Activated T-cell treated with anti-CD3 and anti-CD28 coated beads, Interleukin-2, amount 50 U/mL, for 24 hours (primary cell): ENCODE measurements around the gene OBSCN.

Experiments used
- DNase-seq: peaks from one replicate; pipeline ENCODE4 v3.0.0-alpha.2; 2020
- H3K27ac Mint-ChIP-seq: 2 replicates; pipeline ENCODE4 v1.8.0; 2020; ENCODE audit warnings: mild to moderate bottlenecking, mixed read lengths
- H3K27me3 Mint-ChIP-seq: 2 replicates; pipeline ENCODE4 v1.8.0; 2020; ENCODE audit warnings: mixed read lengths
- H3K36me3 Mint-ChIP-seq: 2 replicates; pipeline ENCODE4 v1.8.0; 2020; ENCODE audit warnings: low read depth, mixed read lengths
- H3K4me1 Mint-ChIP-seq: 2 replicates; pipeline ENCODE4 v1.8.0; 2020; ENCODE audit warnings: low read depth, mixed read lengths
- H3K4me3 Mint-ChIP-seq: 2 replicates; pipeline ENCODE4 v1.8.0; 2020; ENCODE audit warnings: mild to moderate bottlenecking, moderate library complexity, mixed read lengths
- H3K9me3 Mint-ChIP-seq: 2 replicates; pipeline ENCODE4 v1.8.0; 2020; ENCODE audit warnings: mixed read lengths

OBSCN gene

DNA sequence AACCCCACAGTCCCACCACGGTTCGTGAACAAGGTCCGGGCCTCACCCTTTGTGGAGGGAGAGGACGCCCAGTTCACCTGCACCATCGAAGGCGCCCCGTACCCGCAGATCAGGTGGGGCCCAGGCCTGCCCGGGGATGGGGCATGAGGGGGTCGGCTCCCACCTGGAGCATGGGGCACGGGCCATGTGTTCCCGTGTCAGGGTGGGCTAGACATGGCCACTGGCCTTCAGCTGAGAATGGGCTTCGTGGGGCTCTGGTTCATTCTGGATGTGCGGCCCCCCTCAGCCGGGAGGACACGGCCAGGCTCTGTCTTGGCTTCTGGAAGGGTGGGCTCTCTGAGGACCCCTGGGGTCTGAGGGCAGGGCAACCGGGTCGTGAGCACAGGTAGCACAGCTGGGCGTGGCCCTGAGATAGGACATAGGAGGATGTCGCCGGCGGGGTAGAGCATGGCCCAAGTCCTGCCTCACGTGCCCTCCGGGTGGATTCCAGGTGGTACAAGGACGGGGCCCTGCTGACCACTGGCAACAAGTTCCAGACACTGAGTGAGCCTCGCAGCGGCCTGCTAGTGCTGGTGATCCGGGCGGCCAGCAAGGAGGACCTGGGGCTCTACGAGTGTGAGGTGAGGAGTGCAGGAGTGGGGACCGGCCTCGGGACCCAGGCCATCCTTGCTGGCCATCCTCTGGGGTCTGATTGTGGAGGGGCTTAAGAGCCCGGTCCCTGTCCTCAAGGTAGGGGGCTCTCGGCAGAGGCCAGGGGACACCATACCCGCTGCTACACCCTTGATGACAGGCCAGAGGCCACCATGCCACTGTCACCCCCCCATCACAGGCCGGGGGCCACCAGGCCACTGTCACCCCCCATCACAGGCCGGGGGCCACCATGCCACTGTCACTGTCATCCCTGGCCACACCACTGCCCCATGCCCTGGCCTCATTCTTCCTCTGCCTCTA lies 143.3 kb downstream of the OBSCN start:
- Mint-ChIP-seq H3K36me3 (no peaks in the 10 kb centered on the region), H3K27ac (no peak overlapping the region), H3K4me3 (no peak overlapping the region), H3K27me3 (no peaks in the 10 kb centered on the region), H3K4me1 (no peaks in the 10 kb centered on the region), H3K9me3 (no peaks in the 10 kb centered on the region)
- DNase-seq = no peak

DNA sequence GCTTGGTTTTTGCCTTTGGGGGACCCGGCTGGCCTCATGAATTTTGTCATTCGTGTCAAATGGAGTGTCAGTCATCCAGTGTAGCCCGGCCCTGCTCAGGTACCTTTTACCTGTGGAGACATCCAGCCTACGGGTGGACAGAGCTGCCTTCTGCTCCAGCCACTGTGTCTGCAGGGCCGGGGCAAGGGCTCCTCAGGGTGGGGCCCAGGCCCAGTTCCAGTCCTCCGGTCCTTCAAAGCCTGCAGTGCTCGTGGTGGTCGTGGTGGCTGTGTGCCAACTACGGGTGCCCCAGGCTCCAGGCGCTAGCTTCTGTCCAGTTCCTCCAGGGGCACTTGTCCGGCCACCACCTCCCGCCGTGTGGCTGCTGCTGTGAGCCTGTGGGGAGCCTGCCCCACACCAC lies 144.0 kb downstream of the OBSCN start:
- Mint-ChIP-seq H3K36me3 (no peaks in the 10 kb centered on the region), H3K4me3 (no peak overlapping the region), H3K27me3 (no peaks in the 10 kb centered on the region), H3K9me3 (no peaks in the 10 kb centered on the region), H3K27ac (no peak overlapping the region), H3K4me1 (no peaks in the 10 kb centered on the region)
- no peak for DNase-seq

DNA sequence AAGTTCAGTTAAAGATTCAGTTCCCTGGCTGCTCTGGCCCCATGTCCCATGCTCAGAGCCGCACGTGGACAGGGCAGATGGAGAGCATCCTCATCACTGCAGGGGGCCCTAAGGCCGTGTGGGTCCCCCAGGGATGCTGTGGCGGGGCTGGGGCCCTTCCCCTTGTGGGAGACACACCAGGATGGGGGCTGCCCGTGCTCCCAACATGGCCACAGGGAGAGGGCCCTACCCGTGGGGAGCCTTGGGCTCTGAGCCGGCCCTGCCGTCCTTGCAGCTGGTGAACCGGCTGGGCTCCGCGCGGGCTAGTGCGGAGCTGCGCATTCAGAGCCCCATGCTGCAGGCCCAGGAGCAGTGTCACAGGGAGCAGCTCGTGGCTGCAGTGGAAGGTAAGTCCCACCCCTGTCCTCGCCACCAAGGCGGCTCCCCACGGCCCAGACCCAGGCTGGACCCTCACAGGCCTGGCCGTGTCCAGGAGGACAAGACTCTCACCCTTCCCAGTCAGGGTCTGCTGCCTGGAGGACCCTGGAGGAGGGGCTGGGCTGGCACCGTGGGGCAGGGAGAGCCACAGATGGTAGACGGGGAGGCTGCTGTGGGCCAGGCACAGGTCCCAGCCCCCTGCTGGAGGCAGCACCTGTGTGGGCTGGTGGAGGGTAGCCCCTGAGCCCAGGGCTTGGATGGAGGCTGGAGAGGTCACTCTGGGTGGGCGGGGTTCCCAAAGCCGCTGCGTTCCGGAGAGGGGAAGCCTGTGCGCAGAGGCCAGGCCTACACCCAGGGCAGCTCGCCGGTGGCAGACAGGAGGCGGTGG lies 145.0 kb downstream of the OBSCN start:
- Mint-ChIP-seq H3K4me1 (no peaks in the 10 kb centered on the region), H3K36me3 (no peaks in the 10 kb centered on the region), H3K9me3 (no peaks in the 10 kb centered on the region), H3K27ac (no peak overlapping the region), H3K4me3 (no peak overlapping the region), H3K27me3 (no peaks in the 10 kb centered on the region)
- DNase-seq = no peak

DNA sequence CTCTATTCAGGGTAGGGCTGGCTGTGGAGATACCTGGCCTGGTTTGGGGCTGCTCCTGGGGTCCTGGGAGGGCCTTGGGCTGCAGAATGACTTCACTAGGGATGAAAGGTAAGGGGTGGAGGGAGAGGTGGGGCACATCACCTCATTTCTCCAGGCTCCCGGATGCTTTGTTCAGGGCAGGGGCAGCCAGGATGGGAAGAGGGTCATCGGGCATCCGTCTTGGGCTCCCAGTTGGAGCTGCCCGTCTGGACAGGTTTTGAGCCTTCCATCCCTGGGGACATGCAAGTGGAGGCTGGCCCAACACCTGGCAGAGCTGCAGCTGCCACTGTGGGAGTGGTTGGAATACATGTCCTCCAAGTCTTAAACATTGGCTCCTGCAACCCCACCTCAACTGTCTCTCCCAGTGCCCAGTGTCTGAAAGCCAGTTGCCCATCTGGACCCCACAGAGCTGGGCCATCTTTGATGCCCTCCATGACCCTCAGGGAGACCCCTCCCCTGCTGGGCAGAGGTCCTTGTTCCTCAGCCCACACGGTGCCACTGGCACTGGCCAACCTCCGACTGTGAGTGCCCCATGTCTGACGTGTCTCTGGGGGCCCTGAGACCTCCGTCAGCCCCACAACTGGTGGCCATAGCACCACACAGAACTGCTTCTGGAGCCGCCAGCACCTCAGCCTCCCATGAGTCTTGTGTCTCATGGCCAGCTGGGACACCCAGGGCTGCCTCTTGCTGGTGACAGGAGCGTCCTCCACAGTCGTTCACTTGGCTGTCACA lies 145.9 kb downstream of the OBSCN start:
- H3K9me3 Mint-ChIP-seq = no peaks in the 10 kb centered on the region
- DNase-seq = no peak
- H3K4me1 Mint-ChIP-seq = no peaks in the 10 kb centered on the region
- H3K36me3 Mint-ChIP-seq = no peaks in the 10 kb centered on the region
- H3K27ac Mint-ChIP-seq = no peak overlapping the region
- H3K4me3 Mint-ChIP-seq = no peak overlapping the region
- no peaks in the 10 kb centered on the region for H3K27me3 Mint-ChIP-seq

DNA sequence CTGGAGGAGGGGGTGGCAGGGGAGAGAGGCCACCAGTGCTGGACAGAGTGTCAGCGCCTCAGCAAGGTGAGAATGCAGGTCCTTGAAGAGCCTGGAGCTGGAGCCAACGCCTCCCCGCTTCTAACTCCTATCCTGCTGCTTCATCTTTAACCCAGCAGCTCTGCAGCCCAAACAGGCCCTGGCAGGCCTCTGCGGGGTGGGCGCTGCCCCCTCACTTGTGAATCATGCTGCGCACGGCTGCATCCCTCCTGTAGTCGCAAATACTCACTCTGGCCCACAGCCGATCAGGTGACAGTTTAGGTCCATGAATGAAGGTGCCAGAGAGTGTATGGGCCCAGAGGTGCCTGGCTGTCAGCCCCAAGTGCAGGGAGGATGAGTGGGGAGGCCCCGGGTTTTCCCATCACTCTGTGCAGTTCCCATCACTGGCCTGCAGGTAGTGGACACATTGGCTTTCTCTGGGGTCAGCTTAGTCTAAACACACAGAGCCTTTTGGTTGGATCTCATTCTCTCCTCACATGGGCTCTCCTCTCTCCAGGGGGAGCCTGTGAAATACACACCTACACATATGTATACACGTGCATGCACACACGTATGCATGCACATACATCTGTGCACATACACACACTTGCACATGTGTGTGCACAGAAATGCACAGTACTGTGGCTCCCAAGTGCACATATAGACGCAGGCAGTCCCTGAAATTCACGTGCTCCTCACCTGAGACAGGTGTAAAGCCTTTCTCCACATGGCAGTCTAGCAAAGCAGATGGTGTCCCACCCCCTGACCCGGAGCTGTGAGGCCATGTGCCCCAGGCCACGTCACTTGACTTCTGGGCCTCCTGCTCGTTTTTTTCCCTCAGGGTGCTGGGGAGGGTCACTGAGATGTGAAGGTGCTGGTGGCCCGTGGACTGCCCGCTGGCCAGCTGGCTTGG lies 146.8 kb downstream of the OBSCN start:
- no peaks in the 10 kb centered on the region for H3K9me3 Mint-ChIP-seq
- DNase-seq = no peak
- H3K27ac Mint-ChIP-seq = no peak overlapping the region
- no peak overlapping the region for H3K4me3 Mint-ChIP-seq
- H3K4me1 Mint-ChIP-seq = no peaks in the 10 kb centered on the region
- H3K27me3 Mint-ChIP-seq = no peaks in the 10 kb centered on the region
- no peaks in the 10 kb centered on the region for H3K36me3 Mint-ChIP-seq

DNA sequence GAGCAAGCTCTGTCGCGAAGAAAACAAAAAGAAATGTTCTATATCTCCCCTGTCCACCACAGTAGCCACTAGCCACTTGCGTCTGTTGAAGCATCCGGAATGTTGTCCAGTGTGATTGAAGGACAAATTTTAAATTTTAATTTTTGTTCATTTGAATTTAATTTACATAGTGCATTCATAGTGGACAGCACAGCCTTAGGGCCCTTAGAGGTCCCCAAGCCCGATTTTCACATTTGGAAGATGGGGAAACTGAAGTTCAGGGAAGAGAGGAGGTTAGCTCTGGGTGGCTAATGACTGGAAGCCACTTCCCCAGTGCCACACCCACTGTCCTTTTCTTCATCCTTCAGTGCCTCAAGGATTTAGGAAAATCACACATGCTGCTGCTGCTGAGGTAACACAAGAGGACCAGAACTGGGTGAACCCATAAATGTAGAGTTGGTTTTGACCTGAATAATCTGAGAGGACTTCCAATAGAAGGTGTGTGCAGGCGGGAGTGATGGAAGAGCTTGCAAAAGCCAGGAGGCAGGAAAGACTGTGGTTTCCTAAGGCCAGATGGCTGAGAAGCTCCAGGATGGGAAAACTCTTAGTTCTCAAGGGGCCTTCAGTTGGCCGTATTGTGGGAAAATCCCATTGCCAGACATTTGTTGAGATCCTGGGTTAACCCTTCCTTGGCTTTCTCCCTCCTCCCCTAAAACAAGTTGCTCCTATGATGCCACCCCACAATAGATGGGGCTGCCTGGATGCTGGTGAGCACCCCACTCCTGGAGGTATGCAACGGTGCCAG lies 149.2 kb downstream of the OBSCN start:
- Mint-ChIP-seq H3K9me3 (no peaks in the 10 kb centered on the region), H3K36me3 (no peaks in the 10 kb centered on the region), H3K4me1 (no peaks in the 10 kb centered on the region), H3K4me3 (no peak overlapping the region), H3K27ac (no peak overlapping the region), H3K27me3 (no peaks in the 10 kb centered on the region)
- DNase-seq = no peak

DNA sequence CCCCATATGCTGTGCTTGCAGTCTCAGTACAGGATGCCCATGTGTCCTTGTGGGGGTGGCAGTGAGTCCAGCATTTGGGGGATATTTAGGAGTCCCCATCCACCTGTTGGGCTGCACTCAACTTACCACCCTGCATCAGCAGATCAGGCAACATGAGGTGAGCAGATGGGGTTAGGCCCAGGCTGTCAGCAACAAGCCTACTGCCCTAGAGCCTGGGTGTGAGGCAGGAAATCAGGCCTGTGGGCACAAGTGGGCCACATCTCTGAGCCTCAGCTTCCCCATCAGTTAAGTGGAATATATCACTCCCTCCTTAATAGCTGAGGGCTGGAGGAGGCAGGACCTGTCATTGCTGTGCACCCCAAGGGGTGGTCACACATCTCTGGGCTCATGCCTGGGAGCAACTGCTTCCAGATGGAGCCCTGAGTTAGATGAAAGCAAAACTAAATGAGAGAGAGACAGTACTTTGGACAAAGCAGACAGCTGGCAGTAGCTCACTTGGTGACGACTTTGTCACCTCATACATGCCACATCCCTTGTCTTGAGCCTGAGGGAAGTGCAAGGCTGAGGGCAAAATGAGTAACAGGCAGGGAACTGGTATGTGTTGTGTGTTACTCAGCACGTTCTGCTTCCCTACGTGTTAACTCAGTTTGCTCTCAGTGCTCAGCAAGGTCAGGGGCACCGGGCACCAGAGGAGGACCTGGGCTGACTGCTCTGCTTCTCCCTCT lies 150.4 kb downstream of the OBSCN start:
- Mint-ChIP-seq H3K36me3 (no peaks in the 10 kb centered on the region), H3K27me3 (no peaks in the 10 kb centered on the region), H3K9me3 (no peaks in the 10 kb centered on the region), H3K4me1 (no peaks in the 10 kb centered on the region), H3K4me3 (no peak overlapping the region), H3K27ac (peak overlapping the region; percentile 26)
- DNase-seq = no peak

DNA sequence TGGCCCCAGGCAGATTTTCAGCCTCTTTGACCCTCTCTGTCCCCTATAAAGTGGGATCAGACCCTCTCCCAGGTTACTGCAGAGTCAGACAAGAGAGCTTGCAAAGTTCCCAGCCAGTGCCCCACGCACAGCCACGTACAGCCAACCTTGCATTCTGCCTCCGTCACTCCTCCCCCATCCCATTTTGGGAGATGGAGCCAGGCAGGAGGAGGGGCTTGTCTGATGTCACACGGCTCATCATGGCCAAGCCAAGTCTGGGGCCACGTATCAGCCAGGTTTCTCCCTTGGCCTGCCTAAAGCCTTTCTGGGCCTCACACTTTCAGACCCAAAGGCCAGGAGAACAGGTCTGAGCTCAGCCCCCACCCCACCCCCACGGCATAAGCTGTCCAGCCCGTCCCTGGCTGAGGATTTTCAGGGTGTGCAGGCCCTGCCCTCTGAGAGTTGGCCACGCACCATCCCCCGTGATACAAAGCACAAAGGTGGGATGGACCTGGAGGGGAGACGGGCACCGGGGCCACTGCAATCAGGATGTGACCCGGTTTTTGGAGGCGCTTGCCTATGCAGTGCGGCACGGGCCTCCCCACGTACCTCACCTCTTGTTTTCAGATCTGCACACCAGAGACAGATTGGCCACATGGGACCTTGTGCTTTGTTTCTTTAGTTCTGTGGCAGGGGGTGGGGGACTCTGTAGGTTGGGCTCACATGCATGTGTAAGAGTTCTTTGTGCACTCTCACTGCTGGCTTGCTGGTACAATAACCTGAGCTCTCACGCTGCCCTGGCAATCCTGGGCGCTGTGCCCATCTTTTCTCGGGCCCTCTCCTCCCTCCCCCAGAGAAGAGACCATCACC lies 151.1 kb downstream of the OBSCN start:
- no peak for DNase-seq
- H3K4me1 Mint-ChIP-seq = no peaks in the 10 kb centered on the region
- peak overlapping the region; percentile 26 for H3K27ac Mint-ChIP-seq
- H3K36me3 Mint-ChIP-seq = no peaks in the 10 kb centered on the region
- no peaks in the 10 kb centered on the region for H3K27me3 Mint-ChIP-seq
- no peak overlapping the region for H3K4me3 Mint-ChIP-seq
- no peaks in the 10 kb centered on the region for H3K9me3 Mint-ChIP-seq

DNA sequence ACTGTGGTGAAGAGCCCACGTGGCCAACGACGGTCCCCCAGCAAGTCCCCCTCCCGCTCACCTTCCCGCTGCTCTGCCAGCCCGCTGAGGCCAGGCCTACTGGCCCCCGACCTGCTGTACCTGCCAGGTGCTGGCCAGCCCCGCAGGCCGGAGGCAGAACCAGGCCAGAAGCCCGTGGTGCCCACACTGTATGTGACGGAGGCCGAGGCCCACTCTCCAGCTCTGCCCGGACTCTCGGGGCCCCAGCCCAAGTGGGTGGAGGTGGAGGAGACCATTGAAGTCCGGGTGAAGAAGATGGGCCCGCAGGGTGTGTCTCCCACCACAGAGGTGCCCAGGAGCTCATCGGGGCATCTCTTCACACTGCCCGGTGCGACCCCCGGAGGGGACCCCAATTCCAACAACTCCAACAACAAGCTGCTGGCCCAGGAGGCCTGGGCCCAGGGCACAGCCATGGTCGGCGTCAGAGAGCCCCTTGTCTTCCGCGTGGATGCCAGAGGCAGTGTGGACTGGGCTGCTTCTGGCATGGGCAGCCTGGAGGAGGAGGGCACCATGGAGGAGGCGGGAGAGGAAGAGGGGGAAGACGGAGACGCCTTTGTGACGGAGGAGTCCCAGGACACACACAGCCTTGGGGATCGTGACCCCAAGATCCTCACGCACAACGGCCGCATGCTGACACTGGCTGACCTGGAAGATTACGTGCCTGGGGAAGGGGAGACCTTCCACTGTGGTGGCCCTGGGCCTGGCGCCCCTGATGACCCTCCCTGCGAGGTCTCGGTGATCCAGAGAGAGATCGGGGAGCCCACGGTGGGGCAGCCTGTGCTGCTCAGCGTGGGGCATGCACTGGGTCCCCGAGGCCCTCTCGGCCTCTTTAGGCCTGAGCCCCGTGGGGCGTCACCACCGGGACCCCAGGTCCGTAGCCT lies 152.0 kb downstream of the OBSCN start:
- Mint-ChIP-seq H3K9me3 (no peaks in the 10 kb centered on the region), H3K27ac (no peak overlapping the region), H3K36me3 (no peaks in the 10 kb centered on the region), H3K4me3 (no peak overlapping the region), H3K4me1 (no peaks in the 10 kb centered on the region), H3K27me3 (no peaks in the 10 kb centered on the region)
- DNase-seq = no peak

DNA sequence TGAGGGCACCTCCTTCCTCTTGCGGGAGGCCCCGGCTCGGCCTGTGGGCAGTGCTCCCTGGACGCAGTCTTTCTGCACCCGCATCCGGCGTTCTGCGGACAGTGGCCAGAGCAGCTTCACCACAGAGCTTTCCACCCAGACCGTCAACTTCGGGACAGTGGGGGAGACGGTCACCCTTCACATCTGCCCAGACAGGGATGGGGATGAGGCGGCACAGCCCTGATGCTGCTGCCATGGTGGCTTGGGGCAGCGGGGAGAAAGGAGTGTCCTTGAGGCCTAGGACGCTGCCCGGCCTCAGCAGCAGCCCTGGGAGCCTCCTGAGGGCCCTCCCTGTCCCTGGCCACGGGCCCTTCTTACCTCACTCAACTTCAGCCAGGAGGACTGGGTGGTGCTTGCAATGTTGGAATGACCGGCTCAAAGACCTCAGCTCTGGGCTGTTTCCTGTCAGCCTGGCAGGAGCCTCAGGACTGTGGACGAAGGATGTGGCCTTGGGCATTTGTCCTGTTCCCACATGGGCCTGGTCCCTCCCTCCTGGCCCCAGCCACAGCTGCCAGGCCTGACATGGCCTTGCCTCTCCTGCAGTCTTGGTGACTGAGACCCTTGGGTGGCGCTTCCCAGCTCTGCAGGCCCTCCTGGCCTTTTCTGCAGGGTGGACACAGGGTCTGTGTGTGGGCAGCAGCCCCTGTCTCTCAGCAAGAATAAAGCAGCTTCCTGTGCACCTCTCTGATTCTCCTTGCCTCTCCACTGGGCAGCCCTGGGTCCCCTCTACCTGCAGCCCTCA lies 152.9 kb downstream of the OBSCN start:
- Mint-ChIP-seq H3K9me3 (no peaks in the 10 kb centered on the region), H3K27me3 (no peaks in the 10 kb centered on the region), H3K27ac (no peak overlapping the region), H3K4me3 (no peak overlapping the region), H3K4me1 (no peaks in the 10 kb centered on the region), H3K36me3 (no peaks in the 10 kb centered on the region)
- DNase-seq = no peak
